ENCODE measurements around the gene HIVEP3.

Gene HIVEP3

GRCh38 chr1:41675401-41675800 lies 243.3 kb downstream of the HIVEP3 start:
- H3K4me3 ChIP-seq (ENCODE audit: extremely low read depth, insufficient read depth, low read length, poor library complexity, severe bottlenecking) = no peak overlapping the region
- H3K4me1 ChIP-seq (ENCODE audit: control insufficient read depth, insufficient read depth, low read length, poor library complexity, severe bottlenecking) = peaks cover 45% of the 10 kb centered on the region
- H3K27ac ChIP-seq (ENCODE audit: low read depth, low read length, severe bottlenecking) = no peak overlapping the region
- H3K9me3 ChIP-seq (ENCODE audit: control insufficient read depth, low read length) = no peaks in the 10 kb centered on the region
- WGBS, 2 experiments (ENCODE audit: insufficient coverage in 2 of 2) = no CpG with 5 or more reads among the region's 1 CpG
- H3K36me3 ChIP-seq (ENCODE audit: control insufficient read depth, insufficient read depth, low read length) = no peaks in the 10 kb centered on the region

- WGBS, 2 experiments (ENCODE audit: insufficient coverage in 2 of 2) = 87 to 95% methylated on average over 10 of the region's 10 CpGs
- Histone ChIP-seq H3K36me3 (ENCODE audit: control insufficient read depth, insufficient read depth, low read length) (no peaks in the 10 kb centered on the region), H3K4me1 (ENCODE audit: control insufficient read depth, insufficient read depth, low read length, poor library complexity, severe bottlenecking) (peaks cover 51% of the 10 kb centered on the region), H3K4me3 (ENCODE audit: extremely low read depth, insufficient read depth, low read length, poor library complexity, severe bottlenecking) (no peak overlapping the region), H3K27ac (ENCODE audit: low read depth, low read length, severe bottlenecking) (no peak overlapping the region), H3K9me3 (ENCODE audit: control insufficient read depth, low read length) (no peaks in the 10 kb centered on the region)
Observed at GRCh38 chr1:41674522-41674921, 244.2 kb downstream of the HIVEP3 start.

- Histone ChIP-seq H3K27ac (ENCODE audit: low read depth, low read length, severe bottlenecking) (no peak overlapping the region), H3K9me3 (ENCODE audit: control insufficient read depth, low read length) (no peaks in the 10 kb centered on the region), H3K4me3 (ENCODE audit: extremely low read depth, insufficient read depth, low read length, poor library complexity, severe bottlenecking) (no peak overlapping the region), H3K4me1 (ENCODE audit: control insufficient read depth, insufficient read depth, low read length, poor library complexity, severe bottlenecking) (peaks cover 51% of the 10 kb centered on the region), H3K36me3 (ENCODE audit: control insufficient read depth, insufficient read depth, low read length) (no peaks in the 10 kb centered on the region)
- WGBS, 2 experiments (ENCODE audit: insufficient coverage in 2 of 2) = 71 to 79% methylated on average over 3 to 9 of the region's 9 CpGs
Observed at GRCh38 chr1:41673806-41674205, 244.9 kb downstream of the HIVEP3 start.

- no peak overlapping the region for H3K4me3 ChIP-seq (ENCODE audit: extremely low read depth, insufficient read depth, low read length, poor library complexity, severe bottlenecking)
- no peaks in the 10 kb centered on the region for H3K36me3 ChIP-seq (ENCODE audit: control insufficient read depth, insufficient read depth, low read length)
- peaks cover 48% of the 10 kb centered on the region for H3K4me1 ChIP-seq (ENCODE audit: control insufficient read depth, insufficient read depth, low read length, poor library complexity, severe bottlenecking)
- H3K27ac ChIP-seq (ENCODE audit: low read depth, low read length, severe bottlenecking) = no peak overlapping the region
- WGBS, 2 experiments (ENCODE audit: insufficient coverage in 2 of 2) = 61 to 85% methylated on average over 2 to 4 of the region's 4 CpGs
- no peaks in the 10 kb centered on the region for H3K9me3 ChIP-seq (ENCODE audit: control insufficient read depth, low read length)
Observed at GRCh38 chr1:41673378-41673777, 245.3 kb downstream of the HIVEP3 start.

- Histone ChIP-seq H3K27ac (ENCODE audit: low read depth, low read length, severe bottlenecking) (no peak overlapping the region), H3K9me3 (ENCODE audit: control insufficient read depth, low read length) (no peaks in the 10 kb centered on the region), H3K4me3 (ENCODE audit: extremely low read depth, insufficient read depth, low read length, poor library complexity, severe bottlenecking) (no peak overlapping the region), H3K36me3 (ENCODE audit: control insufficient read depth, insufficient read depth, low read length) (no peaks in the 10 kb centered on the region), H3K4me1 (ENCODE audit: control insufficient read depth, insufficient read depth, low read length, poor library complexity, severe bottlenecking) (peaks cover 42% of the 10 kb centered on the region)
- 56 to 81% methylated on average over 2 to 5 of the region's 9 CpGs for WGBS, 2 experiments (ENCODE audit: insufficient coverage in 2 of 2)
Observed at GRCh38 chr1:41672641-41673361, 245.9 kb downstream of the HIVEP3 start.

- 23 to 33% methylated on average over 1 to 3 of the region's 4 CpGs for WGBS, 2 experiments (ENCODE audit: insufficient coverage in 2 of 2)
- Histone ChIP-seq H3K4me1 (ENCODE audit: control insufficient read depth, insufficient read depth, low read length, poor library complexity, severe bottlenecking) (peaks cover 48% of the 10 kb centered on the region), H3K4me3 (ENCODE audit: extremely low read depth, insufficient read depth, low read length, poor library complexity, severe bottlenecking) (no peak overlapping the region), H3K9me3 (ENCODE audit: control insufficient read depth, low read length) (no peaks in the 10 kb centered on the region), H3K27ac (ENCODE audit: low read depth, low read length, severe bottlenecking) (no peak overlapping the region), H3K36me3 (ENCODE audit: control insufficient read depth, insufficient read depth, low read length) (no peaks in the 10 kb centered on the region)
Observed at GRCh38 chr1:41672173-41672572, 246.5 kb downstream of the HIVEP3 start.

GRCh38 chr1:41671116-41671755 lies 247.5 kb downstream of the HIVEP3 start:
- Histone ChIP-seq H3K9me3 (ENCODE audit: control insufficient read depth, low read length) (no peaks in the 10 kb centered on the region), H3K4me3 (ENCODE audit: extremely low read depth, insufficient read depth, low read length, poor library complexity, severe bottlenecking) (no peak overlapping the region), H3K27ac (ENCODE audit: low read depth, low read length, severe bottlenecking) (no peak overlapping the region), H3K36me3 (ENCODE audit: control insufficient read depth, insufficient read depth, low read length) (no peaks in the 10 kb centered on the region), H3K4me1 (ENCODE audit: control insufficient read depth, insufficient read depth, low read length, poor library complexity, severe bottlenecking) (peaks cover 48% of the 10 kb centered on the region)
- WGBS, 2 experiments (ENCODE audit: insufficient coverage in 2 of 2) = 88 to 94% methylated on average over 12 to 13 of the region's 15 CpGs

GRCh38 chr1:41670217-41670957 lies 248.3 kb downstream of the HIVEP3 start:
- Histone ChIP-seq H3K4me1 (ENCODE audit: control insufficient read depth, insufficient read depth, low read length, poor library complexity, severe bottlenecking) (peaks cover 51% of the 10 kb centered on the region), H3K27ac (ENCODE audit: low read depth, low read length, severe bottlenecking) (no peak overlapping the region), H3K9me3 (ENCODE audit: control insufficient read depth, low read length) (no peaks in the 10 kb centered on the region), H3K36me3 (ENCODE audit: control insufficient read depth, insufficient read depth, low read length) (no peaks in the 10 kb centered on the region), H3K4me3 (ENCODE audit: extremely low read depth, insufficient read depth, low read length, poor library complexity, severe bottlenecking) (no peak overlapping the region)
- 67 to 92% methylated on average over 2 to 3 of the region's 4 CpGs for WGBS, 2 experiments (ENCODE audit: insufficient coverage in 2 of 2)

- 89 to 98% methylated on average over 3 of the region's 3 CpGs for WGBS, 2 experiments (ENCODE audit: insufficient coverage in 2 of 2)
- Histone ChIP-seq H3K36me3 (ENCODE audit: control insufficient read depth, insufficient read depth, low read length) (no peaks in the 10 kb centered on the region), H3K4me1 (ENCODE audit: control insufficient read depth, insufficient read depth, low read length, poor library complexity, severe bottlenecking) (peaks cover 56% of the 10 kb centered on the region), H3K4me3 (ENCODE audit: extremely low read depth, insufficient read depth, low read length, poor library complexity, severe bottlenecking) (no peak overlapping the region), H3K9me3 (ENCODE audit: control insufficient read depth, low read length) (no peaks in the 10 kb centered on the region), H3K27ac (ENCODE audit: low read depth, low read length, severe bottlenecking) (no peak overlapping the region)
Observed at GRCh38 chr1:41668967-41669366, 249.8 kb downstream of the HIVEP3 start.

- Histone ChIP-seq H3K27ac (ENCODE audit: low read depth, low read length, severe bottlenecking) (no peak overlapping the region), H3K36me3 (ENCODE audit: control insufficient read depth, insufficient read depth, low read length) (no peaks in the 10 kb centered on the region), H3K9me3 (ENCODE audit: control insufficient read depth, low read length) (no peaks in the 10 kb centered on the region), H3K4me1 (ENCODE audit: control insufficient read depth, insufficient read depth, low read length, poor library complexity, severe bottlenecking) (peaks cover 54% of the 10 kb centered on the region), H3K4me3 (ENCODE audit: extremely low read depth, insufficient read depth, low read length, poor library complexity, severe bottlenecking) (no peak overlapping the region)
- WGBS, 2 experiments (ENCODE audit: insufficient coverage in 2 of 2) = 96 to 98% methylated on average over 5 to 6 of the region's 7 CpGs
Observed at GRCh38 chr1:41668054-41668660, 250.6 kb downstream of the HIVEP3 start.
